Measurements from ENCODE around the gene SCPEP1. TPM values are rescaled to one million over a fixed set of nuclear protein-coding genes. Genes with fewer than 3 reads are reported as not detected.
"Not testable (repeated sequence)": the region's sequence is repeated elsewhere in the genome, so short reads cannot be mapped to it uniquely, and the experiment has no call there.

SCPEP1 gene
- total RNA-seq, 1 experiment from 2014 or later = 44.3 TPM

GRCh38 chr17:56956992-56957391, 20.9 kb upstream of the SCPEP1 start:
- Mint-ChIP-seq H3K9me3 (ENCODE audit: unreplicated experiment) (no peaks in the 10 kb centered on the region), H3K27me3 (ENCODE audit: insufficient read depth, unreplicated experiment) (no peaks in the 10 kb centered on the region), H3K4me1 (ENCODE audit: low read depth, unreplicated experiment) (no peaks in the 10 kb centered on the region), H3K36me3 (ENCODE audit: insufficient read depth, unreplicated experiment) (peaks cover 18% of the 10 kb centered on the region), H3K4me3 (ENCODE audit: unreplicated experiment) (no peak overlapping the region), H3K27ac (ENCODE audit: unreplicated experiment) (no peak overlapping the region)
- peaks cover 1% of the 10 kb centered on the region for H3K36me3 ChIP-seq (ENCODE audit: control insufficient read depth, insufficient read depth, low read length)
- intact Hi-C loops (cut with micrococcal nuclease; ENCODE audit: unreplicated experiment) = no loop called here
- no TSS peak for BruUV-seq (replicated peaks)
- no peak for TF ChIP-seq CTCF (IDR thresholded peaks at IDR 0.05; ENCODE audit: insufficient read depth in 1 of 2, low read depth in 1 of 2, low read length in 1 of 2, severe bottlenecking in 1 of 2, unreplicated experiment in 1 of 2)
- DNase-seq = no peak
- H3K4me3 ChIP-seq (ENCODE audit: low read depth, low read length) = no peak overlapping the region
- POLR2A ChIA-PET = no interaction called here
- H3K27me3 ChIP-seq (replicated peaks; ENCODE audit: control insufficient read depth, insufficient read depth, low read length) = no peaks in the 10 kb centered on the region
- H3K4me1 ChIP-seq = peaks cover 10% of the 10 kb centered on the region
- CTCF ChIA-PET = no interaction called here
- no peaks in the 10 kb centered on the region for H3K9me3 ChIP-seq

GRCh38 chr17:56960596-56961538, 17.1 kb upstream of the SCPEP1 start, which contains the start of gene COIL:
TSS of gene COIL (minus strand) at chr17:56961050. CDS start at chr17:56961019, 31 bp downstream.
- H3K27me3 Mint-ChIP-seq (ENCODE audit: insufficient read depth, unreplicated experiment) = no peaks in the 10 kb centered on the region
- peaks cover 19% of the 10 kb centered on the region for H3K36me3 Mint-ChIP-seq (ENCODE audit: insufficient read depth, unreplicated experiment)
- H3K27ac Mint-ChIP-seq (ENCODE audit: unreplicated experiment) = peak within 1 kb of the TSS; percentile 86
- peaks cover 12% of the 10 kb centered on the region for H3K4me1 Mint-ChIP-seq (ENCODE audit: low read depth, unreplicated experiment)
- H3K4me1 ChIP-seq = peaks cover 26% of the 10 kb centered on the region
- TF ChIP-seq CTCF (IDR thresholded peaks at IDR 0.05; ENCODE audit: insufficient read depth in 1 of 2, low read depth in 1 of 2, low read length in 1 of 2, severe bottlenecking in 1 of 2, unreplicated experiment in 1 of 2) = peak; percentile 98
- no peaks in the 10 kb centered on the region for H3K36me3 ChIP-seq (ENCODE audit: control insufficient read depth, insufficient read depth, low read length)
- no peaks in the 10 kb centered on the region for H3K27me3 ChIP-seq (replicated peaks; ENCODE audit: control insufficient read depth, insufficient read depth, low read length)
- H3K4me3 Mint-ChIP-seq (ENCODE audit: unreplicated experiment) = peak within 1 kb of the TSS; percentile 77
- ChIA-PET POLR2A (interaction anchor here (0.6 kb wide), 1 partner anchor 47 kb away, joined by 3 read pairs; the partner anchor contains the start of gene TRIM25), CTCF (interaction anchor here (0.7 to 1.0 kb wide), 4 partner anchors 18 to 379 kb away, joined by 4 to 6 read pairs (median 4); partner anchors contain the start of gene TRIM25)
- no peaks in the 10 kb centered on the region for H3K9me3 Mint-ChIP-seq (ENCODE audit: unreplicated experiment)
- BruUV-seq (replicated peaks) = TSS peak; percentile 88
- no peaks in the 10 kb centered on the region for H3K9me3 ChIP-seq
- peak; percentile 94 to 96 for DNase-seq
- intact Hi-C loops (cut with micrococcal nuclease; ENCODE audit: unreplicated experiment) = loop anchor here (1.0 to 10.0 kb wide), 3 partner anchors 50 to 142 kb away; partner anchors contain the start of gene AKAP1
- H3K4me3 ChIP-seq (ENCODE audit: low read depth, low read length) = peak within 1 kb of the TSS; percentile 67

GRCh38 chr17:56965241-56965640, 12.7 kb upstream of the SCPEP1 start:
- intact Hi-C loops (cut with micrococcal nuclease; ENCODE audit: unreplicated experiment) = loop anchor here (1.0 to 10.0 kb wide), 2 partner anchors 8 to 120 kb away; partner anchors contain the start of gene AKAP1
- peak overlapping the region; percentile 2; the same call in 1 of the 2 replicates for H3K4me3 ChIP-seq (ENCODE audit: low read depth, low read length)
- H3K9me3 ChIP-seq; H3K27me3 ChIP-seq (replicated peaks; ENCODE audit: control insufficient read depth, insufficient read depth, low read length); H3K9me3 Mint-ChIP-seq (ENCODE audit: unreplicated experiment); H3K27me3 Mint-ChIP-seq (ENCODE audit: insufficient read depth, unreplicated experiment); H3K36me3 ChIP-seq (ENCODE audit: control insufficient read depth, insufficient read depth, low read length); POLR2A ChIA-PET; BruUV-seq (replicated peaks): not testable (repeated sequence)
- peak; percentile 50 to 67 for DNase-seq
- Mint-ChIP-seq H3K4me3 (ENCODE audit: unreplicated experiment) (peak overlapping the region; percentile 68), H3K4me1 (ENCODE audit: low read depth, unreplicated experiment) (peaks cover 25% of the 10 kb centered on the region), H3K27ac (ENCODE audit: unreplicated experiment) (peak overlapping the region; percentile 85), H3K36me3 (ENCODE audit: insufficient read depth, unreplicated experiment) (peaks cover 17% of the 10 kb centered on the region)
- CTCF ChIA-PET = interaction anchor here (0.5 kb wide), 1 partner anchor 145 kb away, joined by 3 read pairs; no protein-coding TSS in a partner anchor
- peaks cover 31% of the 10 kb centered on the region for H3K4me1 ChIP-seq

- H3K9me3 ChIP-seq; BruUV-seq (replicated peaks); POLR2A ChIA-PET; H3K27me3 ChIP-seq (replicated peaks; ENCODE audit: control insufficient read depth, insufficient read depth, low read length); H3K9me3 Mint-ChIP-seq (ENCODE audit: unreplicated experiment); H3K36me3 ChIP-seq (ENCODE audit: control insufficient read depth, insufficient read depth, low read length); H3K27me3 Mint-ChIP-seq (ENCODE audit: insufficient read depth, unreplicated experiment): not testable (repeated sequence)
- peaks cover 15% of the 10 kb centered on the region for H3K36me3 Mint-ChIP-seq (ENCODE audit: insufficient read depth, unreplicated experiment)
- intact Hi-C loops (cut with micrococcal nuclease; ENCODE audit: unreplicated experiment) = loop anchor here (1.0 to 10.0 kb wide), 2 partner anchors 8 to 119 kb away; partner anchors contain the start of gene AKAP1
- H3K4me1 Mint-ChIP-seq (ENCODE audit: low read depth, unreplicated experiment) = peaks cover 25% of the 10 kb centered on the region
- H3K4me3 Mint-ChIP-seq (ENCODE audit: unreplicated experiment) = peak overlapping the region; percentile 68
- H3K4me1 ChIP-seq = peaks cover 31% of the 10 kb centered on the region
- peak; percentile 67 to 82 for DNase-seq
- CTCF ChIA-PET = interaction anchor here (0.5 kb wide), 2 partner anchors 12 to 146 kb away, joined by 3 to 5 read pairs; partner anchors contain the start of gene SCPEP1
- peak overlapping the region; percentile 85 for H3K27ac Mint-ChIP-seq (ENCODE audit: unreplicated experiment)
- peak overlapping the region; percentile 2 for H3K4me3 ChIP-seq (ENCODE audit: low read depth, low read length)
Measured at GRCh38 chr17:56965681-56966080, 12.2 kb upstream of the SCPEP1 start.
